GM13977 (cell line): ENCODE data around the gene PTGR1.
A peak's percentile ranks its signal among the peaks of the same experiment; 100 is the strongest.

Experiments used
- DNase-seq: peaks from one replicate; pipeline ENCODE4 v3.0.0; 2012; ENCODE audit warnings: low spot score
- in situ Hi-C: fragments of 300-500 bp; cut with MboI; formaldehyde crosslinking; loops from one replicate; pipeline ENCODE4 v1.12.0; 2022; ENCODE audit warnings: low sequenced_read_pairs, low pct_unique_long_range_greater_than_20kb, mixed read lengths, inconsistent platforms; ENCODE audit not compliant: unreplicated experiment
- TF ChIP-seq, protein P1 (sequence below): IDR thresholded peaks from 2 replicates; pipeline ENCODE4 v1.5.1; 2012; ENCODE audit warnings: mild to moderate bottlenecking, control low read depth; ENCODE audit not compliant: insufficient read depth; ENCODE audit errors: extremely low read depth, missing control alignments

PTGR1 gene

DNA sequence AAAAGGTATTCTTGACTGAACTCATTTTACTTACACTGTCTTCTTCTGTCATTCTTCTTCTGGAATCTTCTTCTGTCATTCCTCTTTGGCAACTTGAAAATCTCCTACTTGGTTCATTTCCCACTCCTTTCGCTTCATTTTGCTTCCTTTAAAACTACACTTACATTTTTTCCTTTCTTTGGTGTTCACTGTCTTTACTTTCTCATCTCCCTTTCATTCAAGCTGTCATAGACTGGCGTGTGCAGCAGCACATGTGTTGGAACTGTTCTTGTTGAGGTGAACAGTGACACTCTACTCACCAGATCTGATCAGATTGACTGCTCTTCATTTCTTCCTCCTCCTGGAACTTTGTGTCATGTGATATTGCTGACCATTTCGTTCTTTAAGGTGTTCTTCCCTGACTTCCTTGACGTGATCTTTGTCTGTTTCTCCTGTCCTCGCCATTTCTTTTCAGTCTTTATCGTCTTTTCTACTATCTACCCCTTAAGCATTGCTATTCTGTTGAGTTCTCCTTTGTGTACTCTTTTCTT is 38.0 kb upstream of the PTGR1 start:
- in situ Hi-C loops: no loop called here
- no peak for DNase-seq
- TF ChIP-seq, protein P1, sequence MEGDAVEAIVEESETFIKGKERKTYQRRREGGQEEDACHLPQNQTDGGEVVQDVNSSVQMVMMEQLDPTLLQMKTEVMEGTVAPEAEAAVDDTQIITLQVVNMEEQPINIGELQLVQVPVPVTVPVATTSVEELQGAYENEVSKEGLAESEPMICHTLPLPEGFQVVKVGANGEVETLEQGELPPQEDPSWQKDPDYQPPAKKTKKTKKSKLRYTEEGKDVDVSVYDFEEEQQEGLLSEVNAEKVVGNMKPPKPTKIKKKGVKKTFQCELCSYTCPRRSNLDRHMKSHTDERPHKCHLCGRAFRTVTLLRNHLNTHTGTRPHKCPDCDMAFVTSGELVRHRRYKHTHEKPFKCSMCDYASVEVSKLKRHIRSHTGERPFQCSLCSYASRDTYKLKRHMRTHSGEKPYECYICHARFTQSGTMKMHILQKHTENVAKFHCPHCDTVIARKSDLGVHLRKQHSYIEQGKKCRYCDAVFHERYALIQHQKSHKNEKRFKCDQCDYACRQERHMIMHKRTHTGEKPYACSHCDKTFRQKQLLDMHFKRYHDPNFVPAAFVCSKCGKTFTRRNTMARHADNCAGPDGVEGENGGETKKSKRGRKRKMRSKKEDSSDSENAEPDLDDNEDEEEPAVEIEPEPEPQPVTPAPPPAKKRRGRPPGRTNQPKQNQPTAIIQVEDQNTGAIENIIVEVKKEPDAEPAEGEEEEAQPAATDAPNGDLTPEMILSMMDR: no peak

- DNase-seq: no peak
- in situ Hi-C loops: no loop called here
- TF ChIP-seq, protein P1: no peak
These were observed 35.4 kb upstream of the PTGR1 start for GRCh38 chr9:111634860-111635259.

- in situ Hi-C loops: no loop called here
- TF ChIP-seq, protein P1: no peak
- no peak for DNase-seq
These were observed 33.9 kb upstream of the PTGR1 start for GRCh38 chr9:111633389-111633736.

DNA sequence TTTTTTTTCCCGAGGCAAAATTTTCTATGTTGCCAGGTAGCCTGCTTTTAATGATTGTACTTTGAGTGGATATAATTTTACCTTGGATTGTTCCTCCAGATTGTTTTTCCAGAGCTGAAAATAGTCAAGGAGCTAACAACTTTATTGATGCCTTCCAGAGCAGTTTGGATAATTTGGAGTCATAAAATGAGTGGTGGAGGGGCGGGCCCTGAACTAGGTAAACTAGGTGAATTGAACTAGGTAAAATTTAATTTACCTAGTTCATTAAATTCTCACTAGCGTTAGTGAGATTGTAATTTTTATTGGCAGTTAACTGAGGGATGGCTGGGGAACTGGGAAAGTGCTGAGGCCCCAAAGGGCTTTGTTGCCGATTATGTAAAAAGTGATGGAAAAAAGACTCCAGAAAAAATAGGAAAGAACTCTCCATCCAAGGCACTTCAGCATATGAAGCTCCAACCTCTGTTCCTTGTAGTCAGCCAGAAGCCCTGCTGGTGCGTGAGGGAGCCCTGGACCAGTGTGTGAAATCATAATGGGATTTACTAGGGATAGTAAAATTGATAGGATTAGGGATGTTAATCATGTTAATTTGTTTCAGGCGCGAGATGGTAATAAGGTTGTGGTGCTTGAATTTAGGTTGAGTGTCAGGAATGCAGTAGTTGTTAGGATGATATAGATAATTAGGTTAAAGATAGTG is 33.4 kb upstream of the PTGR1 start:
- TF ChIP-seq, protein P1: no peak
- no peak for DNase-seq
- in situ Hi-C loops: no loop called here

DNA sequence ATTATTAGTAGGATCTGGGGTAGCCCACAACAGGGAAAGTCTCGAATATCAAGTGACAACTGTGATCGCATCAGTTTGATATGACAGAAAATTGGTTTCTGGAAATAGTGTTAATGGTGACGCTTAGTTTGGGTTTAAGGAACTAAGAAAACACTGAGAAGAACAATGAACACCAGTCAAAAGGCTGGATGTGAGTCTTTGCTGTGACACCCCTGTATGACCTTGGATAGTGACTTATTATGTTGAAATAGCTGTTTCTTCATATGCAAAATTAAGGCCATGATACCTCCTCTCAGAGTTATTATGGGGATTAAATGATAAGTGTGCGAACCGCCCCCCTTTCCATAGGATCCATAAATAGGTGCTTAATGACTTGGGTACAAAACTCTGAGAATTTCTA is 32.6 kb upstream of the PTGR1 start:
- DNase-seq: no peak
- TF ChIP-seq, protein P1: no peak
- in situ Hi-C loops: no loop called here

- peak; percentile 100 for DNase-seq
- in situ Hi-C loops: no loop called here
- TF ChIP-seq, protein P1: no peak
These were observed 31.9 kb upstream of the PTGR1 start, which contains the start of gene DNAJC25 for GRCh38 chr9:111631214-111631971. DNAJC25 (plus strand) TSS chr9:111631334; CDS start chr9:111631408, 74 bp downstream.
